ENCODE measurements around the gene ZSWIM8. TPM values are rescaled to one million over a fixed set of nuclear protein-coding genes. Genes with fewer than 3 reads are reported as not detected.
A peak's percentile ranks its signal among the peaks of the same experiment; 100 is the strongest.

ZSWIM8 gene
- total and polyA plus RNA-seq, 2 experiments from 2014 or later = 20.5 to 30.4 TPM

- TF ChIP-seq, protein P1, sequence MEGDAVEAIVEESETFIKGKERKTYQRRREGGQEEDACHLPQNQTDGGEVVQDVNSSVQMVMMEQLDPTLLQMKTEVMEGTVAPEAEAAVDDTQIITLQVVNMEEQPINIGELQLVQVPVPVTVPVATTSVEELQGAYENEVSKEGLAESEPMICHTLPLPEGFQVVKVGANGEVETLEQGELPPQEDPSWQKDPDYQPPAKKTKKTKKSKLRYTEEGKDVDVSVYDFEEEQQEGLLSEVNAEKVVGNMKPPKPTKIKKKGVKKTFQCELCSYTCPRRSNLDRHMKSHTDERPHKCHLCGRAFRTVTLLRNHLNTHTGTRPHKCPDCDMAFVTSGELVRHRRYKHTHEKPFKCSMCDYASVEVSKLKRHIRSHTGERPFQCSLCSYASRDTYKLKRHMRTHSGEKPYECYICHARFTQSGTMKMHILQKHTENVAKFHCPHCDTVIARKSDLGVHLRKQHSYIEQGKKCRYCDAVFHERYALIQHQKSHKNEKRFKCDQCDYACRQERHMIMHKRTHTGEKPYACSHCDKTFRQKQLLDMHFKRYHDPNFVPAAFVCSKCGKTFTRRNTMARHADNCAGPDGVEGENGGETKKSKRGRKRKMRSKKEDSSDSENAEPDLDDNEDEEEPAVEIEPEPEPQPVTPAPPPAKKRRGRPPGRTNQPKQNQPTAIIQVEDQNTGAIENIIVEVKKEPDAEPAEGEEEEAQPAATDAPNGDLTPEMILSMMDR (conservative IDR thresholded peaks at IDR 0.05; ENCODE audit: low read depth in 2 of 2) = peak; percentile 25 to 35; a peak in 1 of 4 replicates
- TF ChIP-seq, protein P2, sequence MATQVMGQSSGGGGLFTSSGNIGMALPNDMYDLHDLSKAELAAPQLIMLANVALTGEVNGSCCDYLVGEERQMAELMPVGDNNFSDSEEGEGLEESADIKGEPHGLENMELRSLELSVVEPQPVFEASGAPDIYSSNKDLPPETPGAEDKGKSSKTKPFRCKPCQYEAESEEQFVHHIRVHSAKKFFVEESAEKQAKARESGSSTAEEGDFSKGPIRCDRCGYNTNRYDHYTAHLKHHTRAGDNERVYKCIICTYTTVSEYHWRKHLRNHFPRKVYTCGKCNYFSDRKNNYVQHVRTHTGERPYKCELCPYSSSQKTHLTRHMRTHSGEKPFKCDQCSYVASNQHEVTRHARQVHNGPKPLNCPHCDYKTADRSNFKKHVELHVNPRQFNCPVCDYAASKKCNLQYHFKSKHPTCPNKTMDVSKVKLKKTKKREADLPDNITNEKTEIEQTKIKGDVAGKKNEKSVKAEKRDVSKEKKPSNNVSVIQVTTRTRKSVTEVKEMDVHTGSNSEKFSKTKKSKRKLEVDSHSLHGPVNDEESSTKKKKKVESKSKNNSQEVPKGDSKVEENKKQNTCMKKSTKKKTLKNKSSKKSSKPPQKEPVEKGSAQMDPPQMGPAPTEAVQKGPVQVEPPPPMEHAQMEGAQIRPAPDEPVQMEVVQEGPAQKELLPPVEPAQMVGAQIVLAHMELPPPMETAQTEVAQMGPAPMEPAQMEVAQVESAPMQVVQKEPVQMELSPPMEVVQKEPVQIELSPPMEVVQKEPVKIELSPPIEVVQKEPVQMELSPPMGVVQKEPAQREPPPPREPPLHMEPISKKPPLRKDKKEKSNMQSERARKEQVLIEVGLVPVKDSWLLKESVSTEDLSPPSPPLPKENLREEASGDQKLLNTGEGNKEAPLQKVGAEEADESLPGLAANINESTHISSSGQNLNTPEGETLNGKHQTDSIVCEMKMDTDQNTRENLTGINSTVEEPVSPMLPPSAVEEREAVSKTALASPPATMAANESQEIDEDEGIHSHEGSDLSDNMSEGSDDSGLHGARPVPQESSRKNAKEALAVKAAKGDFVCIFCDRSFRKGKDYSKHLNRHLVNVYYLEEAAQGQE (IDR thresholded peaks at IDR 0.05; ENCODE audit: unreplicated experiment) = no peak
- TF ChIP-seq ZNF331 (CRISPR knock-in tag; IDR thresholded peaks at IDR 0.05; ENCODE audit: low read depth) = no peak
- no peak for TF ChIP-seq EZH2 (IDR thresholded peaks at IDR 0.05; ENCODE audit: low read depth, unreplicated experiment)
- no peak for TF ChIP-seq CREB1 (CRISPR knock-in tag; IDR thresholded peaks at IDR 0.05; ENCODE audit: low read depth)
- no peaks in the 10 kb centered on the region for H3K27me3 ChIP-seq (ENCODE audit: insufficient read depth)
- peak; percentile 37 for DNase-seq (ENCODE audit: low spot score)
- peak; percentile 73 for ATAC-seq
- no peaks in the 10 kb centered on the region for H3K4me1 ChIP-seq (ENCODE audit: insufficient read depth)
- no peak overlapping the region for H3K4me2 ChIP-seq
- no peaks in the 10 kb centered on the region for H3K9me2 ChIP-seq (ENCODE audit: insufficient read depth)
- H3F3A ChIP-seq (replicated peaks; ENCODE audit: low read depth) = 0 out of 2 replicates have a peak, but pooled peaks cover 5% of the 10 kb centered on the region
- peaks cover 16% of the 10 kb centered on the region for H4K20me1 ChIP-seq (replicated peaks; ENCODE audit: insufficient read depth)
- Mint-ChIP-seq H3K4me1 (peaks cover 6% of the 10 kb centered on the region), H3K27ac (no peak overlapping the region), H3K4me3 (no peak overlapping the region), H3K9me3 (no peaks in the 10 kb centered on the region), H3K36me3 (ENCODE audit: low read depth) (peaks cover 25% of the 10 kb centered on the region), H3K27me3 (ENCODE audit: insufficient read depth, low read depth, poor library complexity) (peaks cover 10% of the 10 kb centered on the region)
- H3K27ac ChIP-seq (ENCODE audit: low read depth) = no peak overlapping the region
- no peak overlapping the region for H2AFZ ChIP-seq
- peaks cover 6% of the 10 kb centered on the region; the same call in 1 of the 2 replicates for H3K36me3 ChIP-seq (ENCODE audit: insufficient read depth)
- no peak overlapping the region for H3K4me3 ChIP-seq
- H3K79me2 ChIP-seq (replicated peaks; ENCODE audit: insufficient read depth) = no peaks in the 10 kb centered on the region
Observed at GRCh38 chr10:73818402-73818801, 33.0 kb downstream of the ZSWIM8 start.

DNA sequence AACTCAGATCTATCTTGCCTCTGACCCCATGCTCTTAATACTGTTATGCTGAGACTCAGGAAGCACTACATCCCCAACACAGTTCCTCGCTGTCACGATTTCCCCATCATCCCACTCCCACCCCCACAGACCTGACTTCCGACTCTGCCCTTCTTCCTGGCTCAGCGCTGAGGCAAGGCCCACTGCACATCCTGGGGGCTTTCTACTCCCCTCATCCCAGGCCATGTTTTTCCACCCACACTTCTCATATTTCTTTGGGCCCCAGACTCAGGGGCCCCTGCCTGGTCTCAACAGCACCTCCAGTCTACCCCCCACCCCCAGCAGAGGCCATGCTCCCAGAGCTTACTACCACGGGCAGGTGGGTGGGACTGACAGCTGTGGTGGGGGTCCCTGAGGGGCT lies 33.7 kb downstream of the ZSWIM8 start:
- H3K79me2 ChIP-seq (replicated peaks; ENCODE audit: insufficient read depth) = no peaks in the 10 kb centered on the region
- no peak for ATAC-seq
- H3K4me1 Mint-ChIP-seq = peaks cover 6% of the 10 kb centered on the region
- TF ChIP-seq EZH2 (IDR thresholded peaks at IDR 0.05; ENCODE audit: low read depth, unreplicated experiment) = no peak
- TF ChIP-seq ZNF114 (CRISPR knock-in tag; IDR thresholded peaks at IDR 0.05) = no peak
- TF ChIP-seq, protein P2 (IDR thresholded peaks at IDR 0.05; ENCODE audit: unreplicated experiment) = no peak
- TF ChIP-seq ZNF331 (CRISPR knock-in tag; IDR thresholded peaks at IDR 0.05; ENCODE audit: low read depth) = no peak
- TF ChIP-seq, protein P3, sequence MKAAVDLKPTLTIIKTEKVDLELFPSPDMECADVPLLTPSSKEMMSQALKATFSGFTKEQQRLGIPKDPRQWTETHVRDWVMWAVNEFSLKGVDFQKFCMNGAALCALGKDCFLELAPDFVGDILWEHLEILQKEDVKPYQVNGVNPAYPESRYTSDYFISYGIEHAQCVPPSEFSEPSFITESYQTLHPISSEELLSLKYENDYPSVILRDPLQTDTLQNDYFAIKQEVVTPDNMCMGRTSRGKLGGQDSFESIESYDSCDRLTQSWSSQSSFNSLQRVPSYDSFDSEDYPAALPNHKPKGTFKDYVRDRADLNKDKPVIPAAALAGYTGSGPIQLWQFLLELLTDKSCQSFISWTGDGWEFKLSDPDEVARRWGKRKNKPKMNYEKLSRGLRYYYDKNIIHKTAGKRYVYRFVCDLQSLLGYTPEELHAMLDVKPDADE (IDR thresholded peaks at IDR 0.05) = no peak
- TF ChIP-seq CREB1 (CRISPR knock-in tag; IDR thresholded peaks at IDR 0.05; ENCODE audit: low read depth) = no peak
- TF ChIP-seq, protein P1 (conservative IDR thresholded peaks at IDR 0.05; ENCODE audit: low read depth in 2 of 2) = no peak
- no peak for TF ChIP-seq JUNB (IDR thresholded peaks at IDR 0.05; ENCODE audit: unreplicated experiment)
- TF ChIP-seq EZH2phosphoT487 (IDR thresholded peaks at IDR 0.05; ENCODE audit: unreplicated experiment) = no peak
- no peak for TF ChIP-seq POLR2AphosphoS5 (IDR thresholded peaks at IDR 0.05; ENCODE audit: low read depth)
- no peak for TF ChIP-seq NANOG (IDR thresholded peaks at IDR 0.05; ENCODE audit: borderline replicate concordance)

More for the DNA sequence above, 33.7 kb downstream of the ZSWIM8 start:
- no peaks in the 10 kb centered on the region for H3K9me3 Mint-ChIP-seq
- H3K27ac Mint-ChIP-seq = no peak overlapping the region
- peaks cover 16% of the 10 kb centered on the region for H4K20me1 ChIP-seq (replicated peaks; ENCODE audit: insufficient read depth)
- H3K4me3 ChIP-seq = no peak overlapping the region
- no peak overlapping the region for H3K27ac ChIP-seq (ENCODE audit: low read depth)
- no peak overlapping the region for H3K4me2 ChIP-seq
- no peak overlapping the region for H3K4me3 Mint-ChIP-seq
- DNase-seq (ENCODE audit: low spot score) = no peak
- 0 out of 2 replicates have a peak, but pooled peaks cover 5% of the 10 kb centered on the region for H3F3A ChIP-seq (replicated peaks; ENCODE audit: low read depth)
- no peaks in the 10 kb centered on the region for H3K4me1 ChIP-seq (ENCODE audit: insufficient read depth)
- no peak overlapping the region for H2AFZ ChIP-seq
- peaks cover 27% of the 10 kb centered on the region for H3K36me3 Mint-ChIP-seq (ENCODE audit: low read depth)
- H3K36me3 ChIP-seq (ENCODE audit: insufficient read depth) = peaks cover 6% of the 10 kb centered on the region; the same call in 1 of the 2 replicates
- H3K27me3 ChIP-seq (ENCODE audit: insufficient read depth) = no peaks in the 10 kb centered on the region
- H3K9me2 ChIP-seq (ENCODE audit: insufficient read depth) = no peaks in the 10 kb centered on the region
- peaks cover 9% of the 10 kb centered on the region for H3K27me3 Mint-ChIP-seq (ENCODE audit: insufficient read depth, low read depth, poor library complexity)

Measured in GM23338 (cell line).